ENCODE measurements around the gene HAS3. TPM values are rescaled to one million over a fixed set of nuclear protein-coding genes. Genes with fewer than 3 reads are reported as not detected.
A peak's percentile ranks its signal among the peaks of the same experiment; 100 is the strongest.
"Not testable (repeated sequence)": the region's sequence is repeated elsewhere in the genome, so short reads cannot be mapped to it uniquely, and the experiment has no call there.

Gene HAS3
- total RNA-seq, 2 donors from 2014 or later = 1.8 to 2.7 TPM

GRCh38 chr16:69138608-69139007, 33.2 kb downstream of the HAS3 start:
- no peaks in the 10 kb centered on the region for H3K27me3 ChIP-seq (replicated peaks; ENCODE audit: insufficient read depth)
- ATAC-seq (ENCODE audit: insufficient number of reproducible peaks, low FRiP score, low read depth) (no peak), DNase-seq (ENCODE audit: low spot score) (no peak)
- H3K36me3 ChIP-seq = peaks cover 18% of the 10 kb centered on the region
- no peak overlapping the region for H3K4me3 ChIP-seq
- no peaks in the 10 kb centered on the region for H3K9me3 ChIP-seq
- peaks cover 0 to 2% of the 10 kb centered on the region in 2 donors for H3K4me1 ChIP-seq (ENCODE audit: control insufficient read depth in 1 of 2, low read depth in 2 of 2)
- TF ChIP-seq CTCF (IDR thresholded peaks at IDR 0.05) = no peak
- no peak overlapping the region for H3K27ac ChIP-seq

GRCh38 chr16:69139464-69139863, 34.0 kb downstream of the HAS3 start:
- H3K36me3 ChIP-seq = peaks cover 18% of the 10 kb centered on the region
- H3K27me3 ChIP-seq (replicated peaks; ENCODE audit: insufficient read depth); DNase-seq (ENCODE audit: low spot score); H3K4me3 ChIP-seq; H3K4me1 ChIP-seq (ENCODE audit: control insufficient read depth in 1 of 2, low read depth in 2 of 2); H3K27ac ChIP-seq; H3K9me3 ChIP-seq; ATAC-seq (ENCODE audit: insufficient number of reproducible peaks, low FRiP score, low read depth): not testable (repeated sequence)

- peaks cover 18% of the 10 kb centered on the region for H3K36me3 ChIP-seq
- no peaks in the 10 kb centered on the region for H3K9me3 ChIP-seq
- H3K27ac ChIP-seq = no peak overlapping the region
- no peak overlapping the region for H3K4me3 ChIP-seq
- no peaks in the 10 kb centered on the region for H3K27me3 ChIP-seq (replicated peaks; ENCODE audit: insufficient read depth)
- ATAC-seq (ENCODE audit: insufficient number of reproducible peaks, low FRiP score, low read depth) = no peak
- peaks cover 5 to 10% of the 10 kb centered on the region in 2 donors for H3K4me1 ChIP-seq (ENCODE audit: control insufficient read depth in 1 of 2, low read depth in 2 of 2)
- no peak for DNase-seq (ENCODE audit: low spot score)
- no peak for TF ChIP-seq CTCF (IDR thresholded peaks at IDR 0.05)
Observed at GRCh38 chr16:69141014-69141413, 35.6 kb downstream of the HAS3 start.

- H3K36me3 ChIP-seq = peaks cover 15% of the 10 kb centered on the region
Observed at GRCh38 chr16:69141936-69142335, 36.5 kb downstream of the HAS3 start.

GRCh38 chr16:69143116-69143515, 37.7 kb downstream of the HAS3 start:
- H3K9me3 ChIP-seq = no peaks in the 10 kb centered on the region
- ATAC-seq (ENCODE audit: insufficient number of reproducible peaks, low FRiP score, low read depth) (no peak), DNase-seq (ENCODE audit: low spot score) (no peak)
- no peak overlapping the region for H3K4me3 ChIP-seq
- no peak overlapping the region for H3K27ac ChIP-seq
- no peak for TF ChIP-seq CTCF (IDR thresholded peaks at IDR 0.05)
- no peaks in the 10 kb centered on the region for H3K27me3 ChIP-seq (replicated peaks; ENCODE audit: insufficient read depth)
- peaks cover 11% of the 10 kb centered on the region for H3K36me3 ChIP-seq
- H3K4me1 ChIP-seq (ENCODE audit: control insufficient read depth in 1 of 2, low read depth in 2 of 2) = peaks cover 9 to 15% of the 10 kb centered on the region in 2 donors

More at GRCh38 chr16:69141936-69142335, 36.5 kb downstream of the HAS3 start:
- Histone ChIP-seq H3K27me3 (replicated peaks; ENCODE audit: insufficient read depth) (no peaks in the 10 kb centered on the region), H3K4me1 (ENCODE audit: control insufficient read depth in 1 of 2, low read depth in 2 of 2) (peaks cover 9 to 15% of the 10 kb centered on the region in 2 donors), H3K4me3 (no peak overlapping the region), H3K9me3 (no peaks in the 10 kb centered on the region), H3K27ac (no peak overlapping the region)
- TF ChIP-seq CTCF (IDR thresholded peaks at IDR 0.05) = no peak
- DNase-seq (ENCODE audit: low spot score) = no peak
- ATAC-seq (ENCODE audit: insufficient number of reproducible peaks, low FRiP score, low read depth) = no peak

- Histone ChIP-seq H3K27me3 (replicated peaks; ENCODE audit: insufficient read depth) (no peaks in the 10 kb centered on the region), H3K9me3 (no peaks in the 10 kb centered on the region), H3K27ac (peak overlapping the region; percentile 33 to 63), H3K36me3 (peaks cover 14% of the 10 kb centered on the region), H3K4me1 (ENCODE audit: control insufficient read depth in 1 of 2, low read depth in 2 of 2) (peaks cover 9 to 15% of the 10 kb centered on the region in 2 donors), H3K4me3 (peak overlapping the region; percentile 5)
- no peak for TF ChIP-seq CTCF (IDR thresholded peaks at IDR 0.05)
- peak; percentile 79 for ATAC-seq (ENCODE audit: insufficient number of reproducible peaks, low FRiP score, low read depth)
- DNase-seq (ENCODE audit: low spot score) = no peak
Observed at GRCh38 chr16:69145658-69146057, 40.2 kb downstream of the HAS3 start.

- not testable (repeated sequence) for H3K4me3 ChIP-seq; H3K27me3 ChIP-seq (replicated peaks; ENCODE audit: insufficient read depth); ATAC-seq (ENCODE audit: insufficient number of reproducible peaks, low FRiP score, low read depth); H3K27ac ChIP-seq; DNase-seq (ENCODE audit: low spot score); H3K9me3 ChIP-seq
- Histone ChIP-seq H3K4me1 (ENCODE audit: control insufficient read depth in 1 of 2, low read depth in 2 of 2) (peaks cover 9 to 15% of the 10 kb centered on the region in 2 donors), H3K36me3 (peaks cover 26% of the 10 kb centered on the region)
Observed at GRCh38 chr16:69149621-69150020, 44.2 kb downstream of the HAS3 start.

Measured in thoracic aorta (tissue), 2 donors.